Measurements from ENCODE around the gene CCDC34. TPM values are rescaled to one million over a fixed set of nuclear protein-coding genes. Genes with fewer than 3 reads are reported as not detected.

CCDC34 gene
- total and polyA plus RNA-seq, 4 donors = 1.4 to 6.4 (median 3.5) TPM

Other genes with a start within 250 kb of the CCDC34 start
- gene LGR4, start 109.6 kb upstream of the CCDC34 start, total RNA-seq = 10 to 100 TPM; 19.5 to 23.6 TPM
- gene LGR4, start 109.6 kb upstream of the CCDC34 start, polyA plus RNA-seq = 10 to 100 TPM in 1 of 2 donors, 1 to 10 TPM in 1; 4.6 to 25.7 TPM
- gene LIN7C, start 143.6 kb upstream of the CCDC34 start, total RNA-seq = 10 to 100 TPM; 35.5 to 40.4 TPM
- gene LIN7C, start 143.6 kb upstream of the CCDC34 start, polyA plus RNA-seq = 10 to 100 TPM; 10.1 to 10.5 TPM